Osteoblast (primary cell): Measurements from ENCODE around the gene ANKRD31. TPM values are rescaled to one million over a fixed set of nuclear protein-coding genes. Genes with fewer than 3 reads are reported as not detected.
A peak's percentile ranks its signal among the peaks of the same experiment; 100 is the strongest.

Source experiments
- DNase-seq: peaks from one replicate; pipeline ENCODE4 v3.0.0; 2011; ENCODE audit warnings: low spot score, mixed read lengths; ENCODE audit not compliant: insufficient read length; ENCODE audit errors: missing footprints
- H2AFZ ChIP-seq: 2 replicates; pipeline ENCODE4 v1.6.0; 2011; ENCODE audit warnings: mild to moderate bottlenecking, low read length
- H3K27ac ChIP-seq: 2 replicates; pipeline ENCODE4 v1.5.1; 2011; ENCODE audit warnings: mild to moderate bottlenecking, low read depth, low read length, moderate library complexity
- H3K27me3 ChIP-seq: 2 replicates; pipeline ENCODE4 v1.6.0; 2012; ENCODE audit warnings: mild to moderate bottlenecking, control low read depth, inconsistent platforms, low read length, moderate library complexity; ENCODE audit not compliant: insufficient read depth
- H3K36me3 ChIP-seq: 2 replicates; pipeline ENCODE4 v1.5.1; 2011; ENCODE audit warnings: mild to moderate bottlenecking, low read length, control low read depth, moderate library complexity; ENCODE audit not compliant: insufficient read depth
- H3K4me1 ChIP-seq: 2 replicates; pipeline ENCODE4 v1.5.1; 2011; ENCODE audit warnings: mild to moderate bottlenecking, low read length, control low read depth, moderate library complexity; ENCODE audit not compliant: insufficient read depth
- H3K4me2 ChIP-seq: 2 replicates; pipeline ENCODE4 v1.6.0; 2011; ENCODE audit warnings: mild to moderate bottlenecking, low read length; ENCODE audit not compliant: insufficient read depth
- H3K4me3 ChIP-seq: fragments of 200-600 bp; sonication (generic); 3 replicates; pipeline ENCODE4 v1.5.1; 2012; ENCODE audit warnings: mild to moderate bottlenecking, low read length, inconsistent platforms; ENCODE audit not compliant: insufficient read depth
- H3K79me2 ChIP-seq: 2 replicates; pipeline ENCODE4 v1.6.0; 2012; ENCODE audit warnings: mild to moderate bottlenecking, low read length, control low read depth, inconsistent platforms; ENCODE audit not compliant: insufficient read depth
- H3K9me3 ChIP-seq: 2 replicates; pipeline ENCODE4 v1.5.1; 2011; ENCODE audit warnings: low read depth, low read length, control low read depth
- H4K20me1 ChIP-seq: 2 replicates; pipeline ENCODE4 v1.6.0; 2012; ENCODE audit warnings: mild to moderate bottlenecking, low read length, control low read depth; ENCODE audit not compliant: insufficient read depth
- total RNA-seq: library from RNA; depleted of rRNA; stranded (reverse); fragments of >200 nt; gene quantifications from 2 replicates; pipeline ENCODE4 v1.2.3, GENCODE V29; 2012
- TF ChIP-seq, protein P1 (sequence below): IDR thresholded peaks from 2 replicates; pipeline ENCODE4 v1.5.1; 2011; ENCODE audit warnings: mild to moderate bottlenecking, low read depth, low read length, moderate library complexity; ENCODE audit errors: extremely low read depth

ANKRD31 gene
- total RNA-seq, 1 donor: 0.36 TPM

- no peaks in the 10 kb centered on the region for H3K36me3 ChIP-seq
- TF ChIP-seq, protein P1, sequence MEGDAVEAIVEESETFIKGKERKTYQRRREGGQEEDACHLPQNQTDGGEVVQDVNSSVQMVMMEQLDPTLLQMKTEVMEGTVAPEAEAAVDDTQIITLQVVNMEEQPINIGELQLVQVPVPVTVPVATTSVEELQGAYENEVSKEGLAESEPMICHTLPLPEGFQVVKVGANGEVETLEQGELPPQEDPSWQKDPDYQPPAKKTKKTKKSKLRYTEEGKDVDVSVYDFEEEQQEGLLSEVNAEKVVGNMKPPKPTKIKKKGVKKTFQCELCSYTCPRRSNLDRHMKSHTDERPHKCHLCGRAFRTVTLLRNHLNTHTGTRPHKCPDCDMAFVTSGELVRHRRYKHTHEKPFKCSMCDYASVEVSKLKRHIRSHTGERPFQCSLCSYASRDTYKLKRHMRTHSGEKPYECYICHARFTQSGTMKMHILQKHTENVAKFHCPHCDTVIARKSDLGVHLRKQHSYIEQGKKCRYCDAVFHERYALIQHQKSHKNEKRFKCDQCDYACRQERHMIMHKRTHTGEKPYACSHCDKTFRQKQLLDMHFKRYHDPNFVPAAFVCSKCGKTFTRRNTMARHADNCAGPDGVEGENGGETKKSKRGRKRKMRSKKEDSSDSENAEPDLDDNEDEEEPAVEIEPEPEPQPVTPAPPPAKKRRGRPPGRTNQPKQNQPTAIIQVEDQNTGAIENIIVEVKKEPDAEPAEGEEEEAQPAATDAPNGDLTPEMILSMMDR: peak; percentile 83
- H3K4me1 ChIP-seq: peaks cover 20% of the 10 kb centered on the region
- H3K9me3 ChIP-seq: no peaks in the 10 kb centered on the region
- DNase-seq: peak; percentile 88
- peak overlapping the region; percentile 1 for H2AFZ ChIP-seq
- H3K4me3 ChIP-seq: no peak overlapping the region
- H3K27me3 ChIP-seq: no peaks in the 10 kb centered on the region
- no peaks in the 10 kb centered on the region for H3K79me2 ChIP-seq
- no peak overlapping the region for H3K27ac ChIP-seq
- H3K4me2 ChIP-seq: no peak overlapping the region
- no peaks in the 10 kb centered on the region for H4K20me1 ChIP-seq
Observed at GRCh38 chr5:75049456-75050351, 187.0 kb downstream of the ANKRD31 start.

DNA sequence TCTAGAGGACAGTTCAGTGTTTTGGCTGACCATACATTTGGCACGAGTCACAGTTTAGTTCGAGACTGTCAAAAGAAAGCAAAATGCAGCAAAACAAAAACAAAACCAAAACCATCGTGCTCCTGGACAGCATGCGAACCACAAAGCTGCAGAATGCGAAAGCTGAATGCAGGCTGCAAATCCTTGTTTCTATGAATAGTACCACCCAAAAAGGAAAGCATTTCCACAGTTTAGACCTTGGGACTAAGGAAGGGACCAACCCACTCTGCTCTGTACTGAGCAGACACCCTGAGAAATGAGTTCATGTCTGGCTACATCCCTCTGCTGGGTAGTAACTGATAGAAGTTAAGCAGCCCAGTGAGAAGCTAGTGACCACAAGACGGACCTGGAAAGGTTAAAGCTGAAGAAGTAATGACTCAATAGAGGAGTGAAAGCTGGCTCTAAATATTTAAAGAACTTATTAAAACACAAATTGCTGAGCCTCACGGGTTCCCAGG is 188.2 kb downstream of the ANKRD31 start:
- H2AFZ ChIP-seq: peak overlapping the region; percentile 65
- no peaks in the 10 kb centered on the region for H3K79me2 ChIP-seq
- no peak overlapping the region for H3K27ac ChIP-seq
- peak overlapping the region; percentile 80 for H3K4me2 ChIP-seq
- H3K9me3 ChIP-seq: no peaks in the 10 kb centered on the region
- no peaks in the 10 kb centered on the region for H4K20me1 ChIP-seq
- H3K4me1 ChIP-seq: peaks cover 13% of the 10 kb centered on the region
- TF ChIP-seq, protein P1: no peak
- DNase-seq: peak; percentile 48
- no peaks in the 10 kb centered on the region for H3K36me3 ChIP-seq
- H3K27me3 ChIP-seq: no peaks in the 10 kb centered on the region
- H3K4me3 ChIP-seq: peak overlapping the region; percentile 52

DNA sequence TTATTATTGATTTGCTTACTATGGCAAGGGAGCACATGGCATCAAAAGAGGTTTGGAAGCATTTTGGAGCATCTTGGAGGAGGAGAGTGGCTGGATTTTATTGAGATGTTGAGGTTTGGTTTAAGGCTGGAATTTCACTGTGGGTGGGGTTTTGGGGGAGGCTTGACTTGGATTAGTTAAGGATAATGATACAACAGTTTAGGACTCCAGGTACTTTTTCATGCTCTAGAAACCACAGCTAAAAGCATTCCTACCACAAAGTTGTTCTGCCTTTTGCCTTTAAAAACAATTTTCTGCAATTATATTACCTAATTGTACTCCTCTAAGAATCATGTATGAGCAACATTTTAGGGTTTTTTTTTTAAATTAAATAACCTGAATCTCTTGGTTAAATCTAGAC is 189.3 kb downstream of the ANKRD31 start:
- H3K27ac ChIP-seq: no peak overlapping the region
- no peaks in the 10 kb centered on the region for H3K9me3 ChIP-seq
- H3K4me2 ChIP-seq: no peak overlapping the region
- TF ChIP-seq, protein P1: no peak
- no peak for DNase-seq
- peaks cover 13% of the 10 kb centered on the region for H3K4me1 ChIP-seq
- no peaks in the 10 kb centered on the region for H3K36me3 ChIP-seq
- H2AFZ ChIP-seq: no peak overlapping the region
- no peaks in the 10 kb centered on the region for H3K27me3 ChIP-seq
- no peaks in the 10 kb centered on the region for H4K20me1 ChIP-seq
- H3K79me2 ChIP-seq: no peaks in the 10 kb centered on the region
- no peak overlapping the region for H3K4me3 ChIP-seq
